ENCODE measurements around the gene SCGB1D2.

Gene SCGB1D2

GRCh38 chr11:62260261-62260953 is 18.4 kb downstream of the SCGB1D2 start:
- Histone ChIP-seq H2AFZ (ENCODE audit: low read depth, low read length) (no peak overlapping the region), H3K9me3 (ENCODE audit: insufficient read depth, low read length) (no peaks in the 10 kb centered on the region), H3K9ac (ENCODE audit: low read length) (no peak overlapping the region), H3K4me1 (ENCODE audit: low read length) (no peaks in the 10 kb centered on the region), H3K4me2 (ENCODE audit: low read length) (no peak overlapping the region), H3K36me3 (replicated peaks; ENCODE audit: low read depth, low read length) (no peaks in the 10 kb centered on the region), H4K20me1 (ENCODE audit: insufficient read depth, low read length) (no peaks in the 10 kb centered on the region), H3K27me3 (ENCODE audit: low read depth, low read length) (peaks cover 62% of the 10 kb centered on the region), H3K27ac (ENCODE audit: low read length) (no peak overlapping the region), H3K79me2 (ENCODE audit: low read length) (no peaks in the 10 kb centered on the region), H3K4me3 (ENCODE audit: low read length) (no peak overlapping the region)
- no peak for TF ChIP-seq EZH2phosphoT487 (IDR thresholded peaks at IDR 0.05; ENCODE audit: low read depth)

DNA sequence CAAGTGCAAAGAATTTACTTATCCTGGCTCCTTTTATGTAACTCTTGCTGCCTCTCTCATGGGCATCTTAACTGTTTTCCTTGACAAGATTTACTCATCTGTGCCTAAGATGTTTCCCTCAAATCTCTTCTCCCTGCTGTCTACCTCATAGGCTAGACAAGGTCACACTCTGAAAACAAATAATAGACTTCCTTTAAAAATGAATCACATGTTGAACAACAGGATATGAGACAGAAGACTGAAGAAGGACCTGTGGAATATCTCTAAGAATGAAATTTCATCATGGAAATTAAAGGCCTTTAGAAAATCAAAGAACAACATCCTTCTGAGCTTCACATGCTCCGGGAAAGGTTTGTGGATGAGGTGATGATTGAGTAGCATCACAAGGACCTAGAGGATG is 22.0 kb downstream of the SCGB1D2 start:
- no peak overlapping the region for H3K4me3 ChIP-seq (ENCODE audit: low read length)
- H3K4me2 ChIP-seq (ENCODE audit: low read length): no peak overlapping the region
- H4K20me1 ChIP-seq (ENCODE audit: insufficient read depth, low read length): no peaks in the 10 kb centered on the region
- no peak overlapping the region for H2AFZ ChIP-seq (ENCODE audit: low read depth, low read length)
- H3K79me2 ChIP-seq (ENCODE audit: low read length): no peaks in the 10 kb centered on the region
- peaks cover 47% of the 10 kb centered on the region for H3K27me3 ChIP-seq (ENCODE audit: low read depth, low read length)
- no peaks in the 10 kb centered on the region for H3K4me1 ChIP-seq (ENCODE audit: low read length)
- H3K9ac ChIP-seq (ENCODE audit: low read length): no peak overlapping the region
- no peaks in the 10 kb centered on the region for H3K9me3 ChIP-seq (ENCODE audit: insufficient read depth, low read length)
- TF ChIP-seq CTCF (IDR thresholded peaks at IDR 0.05; ENCODE audit: low read depth, low read length) (no peak), EZH2phosphoT487 (IDR thresholded peaks at IDR 0.05; ENCODE audit: low read depth) (no peak)
- no peak overlapping the region for H3K27ac ChIP-seq (ENCODE audit: low read length)
- no peaks in the 10 kb centered on the region for H3K36me3 ChIP-seq (replicated peaks; ENCODE audit: low read depth, low read length)

- TF ChIP-seq EZH2phosphoT487 (IDR thresholded peaks at IDR 0.05; ENCODE audit: low read depth): no peak
- no peak for TF ChIP-seq CTCF (IDR thresholded peaks at IDR 0.05; ENCODE audit: low read depth, low read length)
Observed at GRCh38 chr11:62266558-62266957, 24.5 kb downstream of the SCGB1D2 start.

DNA sequence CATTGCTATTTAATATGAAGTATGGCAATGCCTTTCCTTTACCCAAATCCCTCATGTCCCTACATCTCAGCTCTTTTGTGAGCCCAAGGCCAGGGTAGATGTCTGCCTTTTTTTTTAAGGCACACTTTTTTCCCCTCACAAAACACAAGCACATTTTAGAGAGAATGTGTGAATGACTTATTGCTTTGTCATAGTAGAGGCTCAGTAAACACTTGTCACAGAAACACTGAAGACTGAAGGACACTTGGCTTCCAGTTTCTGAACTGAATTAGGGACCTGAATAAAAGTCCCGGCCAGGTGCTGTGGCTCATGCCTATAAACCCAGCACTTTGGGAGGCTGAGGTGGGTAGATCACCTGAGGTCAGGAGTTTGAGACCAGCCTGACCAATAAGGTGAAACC is 25.0 kb downstream of the SCGB1D2 start:
- H3K9ac ChIP-seq (ENCODE audit: low read length): no peak overlapping the region
- no peaks in the 10 kb centered on the region for H3K79me2 ChIP-seq (ENCODE audit: low read length)
- no peak overlapping the region for H3K4me2 ChIP-seq (ENCODE audit: low read length)
- TF ChIP-seq EZH2phosphoT487 (IDR thresholded peaks at IDR 0.05; ENCODE audit: low read depth): no peak
- no peak for TF ChIP-seq CTCF (IDR thresholded peaks at IDR 0.05; ENCODE audit: low read depth, low read length)
- no peak overlapping the region for H3K4me3 ChIP-seq (ENCODE audit: low read length)
- no peaks in the 10 kb centered on the region for H3K9me3 ChIP-seq (ENCODE audit: insufficient read depth, low read length)
- H3K36me3 ChIP-seq (replicated peaks; ENCODE audit: low read depth, low read length): no peaks in the 10 kb centered on the region
- peaks cover 39% of the 10 kb centered on the region for H3K27me3 ChIP-seq (ENCODE audit: low read depth, low read length)
- H3K27ac ChIP-seq (ENCODE audit: low read length): no peak overlapping the region
- no peaks in the 10 kb centered on the region for H3K4me1 ChIP-seq (ENCODE audit: low read length)
- H4K20me1 ChIP-seq (ENCODE audit: insufficient read depth, low read length): no peaks in the 10 kb centered on the region
- no peak overlapping the region for H2AFZ ChIP-seq (ENCODE audit: low read depth, low read length)

More at GRCh38 chr11:62266558-62266957, 24.5 kb downstream of the SCGB1D2 start:
- peaks cover 43% of the 10 kb centered on the region for H3K27me3 ChIP-seq (ENCODE audit: low read depth, low read length)
- H3K4me2 ChIP-seq (ENCODE audit: low read length): no peak overlapping the region
- H3K9ac ChIP-seq (ENCODE audit: low read length): no peak overlapping the region
- H3K9me3 ChIP-seq (ENCODE audit: insufficient read depth, low read length): no peaks in the 10 kb centered on the region
- H2AFZ ChIP-seq (ENCODE audit: low read depth, low read length): no peak overlapping the region
- no peaks in the 10 kb centered on the region for H4K20me1 ChIP-seq (ENCODE audit: insufficient read depth, low read length)
- H3K36me3 ChIP-seq (replicated peaks; ENCODE audit: low read depth, low read length): no peaks in the 10 kb centered on the region
- H3K4me3 ChIP-seq (ENCODE audit: low read length): no peak overlapping the region
- H3K4me1 ChIP-seq (ENCODE audit: low read length): no peaks in the 10 kb centered on the region
- H3K27ac ChIP-seq (ENCODE audit: low read length): no peak overlapping the region
- H3K79me2 ChIP-seq (ENCODE audit: low read length): no peaks in the 10 kb centered on the region

All from OCI-LY3 (cell line).